Right atrium auricular region (tissue), 2 donors: ENCODE data around the gene CACNA1A. TPM values are rescaled to one million over a fixed set of nuclear protein-coding genes. Genes with fewer than 3 reads are reported as not detected.

ENCODE experiments used
- DNase-seq: peaks from one replicate; pipeline ENCODE4 v3.0.0-alpha.2; 2019; ENCODE audit warnings: low spot score
- H3K27ac ChIP-seq, 2 donors: fragments of 200-600 bp; sonication (generic); 1 replicate in 1 of 2; 2 replicates in 1 of 2; pipeline ENCODE4 v1.5.1; 2016 to 2019
- H3K27me3 ChIP-seq, 2 donors: fragments of 200-600 bp; sonication (generic); one replicate each; pipeline versions ENCODE4 v1.5.1 to v1.6.0; 2017 to 2019
- H3K36me3 ChIP-seq: fragments of 200-600 bp; sonication (generic); one replicate; pipeline ENCODE4 v1.5.1; 2016
- H3K4me1 ChIP-seq, 2 donors: fragments of 200-600 bp; sonication (generic); one replicate each; pipeline versions ENCODE4 v1.5.1 to v1.6.0; 2017 to 2019
- H3K4me3 ChIP-seq, 2 donors: fragments of 200-600 bp; sonication (generic); 1 replicate in 1 of 2; 2 replicates in 1 of 2; pipeline ENCODE4 v1.5.1; 2017 to 2019; ENCODE audit warnings: mild to moderate bottlenecking in 1 of 2, moderate library complexity in 1 of 2
- H3K9me3 ChIP-seq, 2 donors: fragments of 200-600 bp; sonication (generic); one replicate each; pipeline ENCODE4 v1.5.1; 2019
- total RNA-seq, 2 donors: library from RNA; depleted of rRNA; stranded (reverse); fragments of >200 nt; gene quantifications; one replicate each; pipeline ENCODE4 v1.1.0, GENCODE V29; 2016
- TF ChIP-seq, protein P1 (sequence below), 2 donors: fragments of 200-600 bp; sonication (generic); IDR thresholded peaks; one replicate each; pipeline ENCODE4 v1.5.1; 2019; ENCODE audit warnings: antibody characterized with exemption in 2 of 2

Gene CACNA1A
- total RNA-seq, 2 donors from 2014 or later = 0.28 to 0.48 TPM

DNA sequence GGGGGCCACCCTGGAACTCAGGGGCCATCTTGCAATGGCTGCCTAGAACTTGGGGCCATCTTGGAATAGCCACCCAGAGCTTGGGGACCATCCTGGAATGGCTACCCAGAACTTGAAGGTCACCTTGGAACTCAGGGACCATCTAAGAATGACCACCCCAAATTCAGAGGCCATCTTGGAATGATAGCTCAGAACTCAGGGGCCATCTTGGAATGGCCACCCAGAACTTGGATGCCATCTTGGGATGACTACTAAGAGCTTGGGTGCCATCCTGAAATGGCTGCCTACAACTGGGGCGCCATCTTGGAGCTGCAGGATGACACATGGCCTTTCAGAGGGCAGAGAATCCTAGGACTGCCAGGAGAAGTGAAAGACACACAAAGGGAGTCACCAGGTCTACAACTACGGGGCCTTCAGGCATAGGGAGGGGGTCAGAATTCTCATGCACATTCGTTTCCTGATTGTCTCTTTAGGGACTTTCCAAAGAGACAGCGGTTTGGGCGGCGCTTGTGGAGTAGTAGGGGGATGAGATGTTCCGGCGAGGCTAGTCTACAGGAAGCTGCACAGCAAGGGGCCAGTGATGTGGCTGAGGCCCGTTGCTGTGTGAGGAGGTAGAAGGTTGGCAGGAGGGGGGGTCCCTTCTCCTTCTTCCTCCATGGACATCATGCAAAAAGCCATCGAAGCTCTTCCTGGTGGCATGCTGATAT, 231.1 kb downstream of the CACNA1A start:
- Histone ChIP-seq H3K4me1 (no peaks in the 10 kb centered on the region), H3K4me3 (no peak overlapping the region), H3K36me3 (no peaks in the 10 kb centered on the region), H3K9me3 (peaks cover 0 to 6% of the 10 kb centered on the region in 2 donors), H3K27me3 (no peaks in the 10 kb centered on the region), H3K27ac (no peak overlapping the region)
- DNase-seq = no peak
- TF ChIP-seq, protein P1, sequence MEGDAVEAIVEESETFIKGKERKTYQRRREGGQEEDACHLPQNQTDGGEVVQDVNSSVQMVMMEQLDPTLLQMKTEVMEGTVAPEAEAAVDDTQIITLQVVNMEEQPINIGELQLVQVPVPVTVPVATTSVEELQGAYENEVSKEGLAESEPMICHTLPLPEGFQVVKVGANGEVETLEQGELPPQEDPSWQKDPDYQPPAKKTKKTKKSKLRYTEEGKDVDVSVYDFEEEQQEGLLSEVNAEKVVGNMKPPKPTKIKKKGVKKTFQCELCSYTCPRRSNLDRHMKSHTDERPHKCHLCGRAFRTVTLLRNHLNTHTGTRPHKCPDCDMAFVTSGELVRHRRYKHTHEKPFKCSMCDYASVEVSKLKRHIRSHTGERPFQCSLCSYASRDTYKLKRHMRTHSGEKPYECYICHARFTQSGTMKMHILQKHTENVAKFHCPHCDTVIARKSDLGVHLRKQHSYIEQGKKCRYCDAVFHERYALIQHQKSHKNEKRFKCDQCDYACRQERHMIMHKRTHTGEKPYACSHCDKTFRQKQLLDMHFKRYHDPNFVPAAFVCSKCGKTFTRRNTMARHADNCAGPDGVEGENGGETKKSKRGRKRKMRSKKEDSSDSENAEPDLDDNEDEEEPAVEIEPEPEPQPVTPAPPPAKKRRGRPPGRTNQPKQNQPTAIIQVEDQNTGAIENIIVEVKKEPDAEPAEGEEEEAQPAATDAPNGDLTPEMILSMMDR (IDR thresholded peaks at IDR 0.05) = no peak

DNA sequence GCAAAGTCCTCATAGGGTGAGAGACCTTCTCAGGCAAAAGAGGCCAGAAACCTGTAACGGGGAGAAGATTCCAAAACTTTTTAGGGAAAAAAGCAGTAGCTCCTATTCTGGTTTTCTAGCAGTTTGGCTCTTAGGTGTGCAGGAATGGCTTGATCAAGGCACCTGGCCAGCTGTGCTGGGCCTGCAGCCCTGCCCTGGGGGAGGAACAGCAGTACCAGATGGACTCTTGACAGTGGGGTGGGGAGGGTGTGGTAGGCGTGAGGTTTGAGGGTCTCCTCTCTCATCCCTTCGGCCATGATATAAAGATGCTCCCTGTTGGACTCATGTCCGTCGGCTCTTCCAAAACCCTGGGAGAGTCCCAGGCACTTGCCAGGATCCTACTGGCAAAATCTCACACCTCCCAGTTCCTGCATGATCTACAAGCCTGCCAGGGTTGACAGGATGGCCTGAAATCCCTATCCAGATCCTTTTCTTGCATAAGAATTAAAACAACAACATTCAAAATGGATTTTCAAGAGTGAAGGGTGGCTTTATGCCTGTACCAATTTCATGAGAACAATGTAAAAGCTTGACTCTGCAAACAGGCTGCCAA, 235.7 kb downstream of the CACNA1A start:
- no peaks in the 10 kb centered on the region for H3K27me3 ChIP-seq
- H3K36me3 ChIP-seq = no peaks in the 10 kb centered on the region
- H3K4me1 ChIP-seq = no peaks in the 10 kb centered on the region
- TF ChIP-seq, protein P1 (IDR thresholded peaks at IDR 0.05) = no peak
- H3K4me3 ChIP-seq = no peak overlapping the region
- no peak overlapping the region for H3K27ac ChIP-seq
- peaks cover 0 to 6% of the 10 kb centered on the region in 2 donors for H3K9me3 ChIP-seq
- DNase-seq = no peak

DNA sequence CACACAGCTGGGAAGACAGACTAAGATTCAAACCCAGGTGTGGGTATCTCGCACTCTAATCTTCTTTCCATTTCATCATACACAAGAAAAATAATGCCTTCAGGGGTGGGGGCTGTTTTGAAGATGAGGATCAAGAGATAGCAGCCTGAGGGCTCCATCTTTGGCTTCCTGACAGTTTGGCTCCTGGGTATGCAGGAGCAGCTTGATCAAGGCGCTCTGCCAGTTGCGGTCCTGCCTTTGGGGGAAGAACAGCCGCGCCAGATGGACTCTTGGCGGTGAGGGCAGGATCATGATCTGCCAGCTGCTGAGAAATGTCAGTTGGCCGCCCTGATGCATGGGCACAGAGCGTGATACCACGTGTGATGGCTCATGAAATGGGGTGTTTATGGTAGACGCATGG, 236.9 kb downstream of the CACNA1A start:
- Histone ChIP-seq H3K27ac (no peak overlapping the region), H3K4me3 (no peak overlapping the region), H3K36me3 (no peaks in the 10 kb centered on the region), H3K9me3 (peaks cover 0 to 6% of the 10 kb centered on the region in 2 donors), H3K27me3 (no peaks in the 10 kb centered on the region), H3K4me1 (no peaks in the 10 kb centered on the region)
- TF ChIP-seq, protein P1 (IDR thresholded peaks at IDR 0.05) = no peak
- no peak for DNase-seq

DNA sequence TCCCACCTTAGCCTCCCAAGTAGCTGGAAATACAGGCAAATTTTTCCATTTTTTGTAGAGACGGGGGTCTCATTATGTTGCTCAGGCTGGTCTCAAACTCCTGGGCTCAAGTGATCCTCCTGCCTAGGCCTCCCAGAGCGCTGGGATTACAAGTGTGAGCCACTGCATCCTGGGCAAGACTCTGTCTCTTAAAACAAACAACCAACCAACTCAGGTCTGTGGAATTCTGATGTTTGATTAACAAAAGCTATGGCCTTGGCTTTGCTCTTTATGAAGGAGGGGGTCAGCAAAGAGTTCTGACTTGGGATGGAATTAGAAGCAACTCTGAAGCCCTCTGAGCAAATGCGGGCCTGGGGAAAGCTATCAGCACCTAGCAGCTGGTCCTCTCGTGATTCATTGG, 238.4 kb downstream of the CACNA1A start:
- no peak overlapping the region for H3K27ac ChIP-seq
- no peak for DNase-seq
- TF ChIP-seq, protein P1 (IDR thresholded peaks at IDR 0.05) = no peak
- no peaks in the 10 kb centered on the region for H3K4me1 ChIP-seq
- H3K27me3 ChIP-seq = no peaks in the 10 kb centered on the region
- no peak overlapping the region for H3K4me3 ChIP-seq
- no peaks in the 10 kb centered on the region for H3K36me3 ChIP-seq
- H3K9me3 ChIP-seq = peaks cover 0 to 6% of the 10 kb centered on the region in 2 donors

DNA sequence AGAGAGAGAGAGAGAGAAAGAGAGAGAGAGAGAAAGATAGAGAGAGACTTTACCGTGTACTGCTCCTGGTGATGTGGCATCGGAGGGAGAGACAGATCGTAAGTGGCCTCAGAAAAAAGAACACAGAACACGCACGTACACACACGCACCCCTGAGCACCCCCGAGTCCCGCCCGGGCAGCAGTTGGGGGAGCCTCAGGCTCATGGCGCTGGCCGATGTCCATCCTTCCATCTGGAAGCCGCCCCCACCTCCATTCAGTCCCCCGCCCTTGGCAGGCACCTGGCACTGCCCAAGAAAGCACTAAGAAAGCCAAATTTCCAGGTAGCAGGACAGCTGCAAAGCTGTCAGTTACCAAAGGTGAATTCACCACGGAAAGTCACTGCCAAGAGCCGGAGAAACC, 239.1 kb downstream of the CACNA1A start:
- Histone ChIP-seq H3K36me3 (no peaks in the 10 kb centered on the region), H3K27ac (no peak overlapping the region), H3K4me3 (no peak overlapping the region), H3K27me3 (no peaks in the 10 kb centered on the region), H3K4me1 (peaks cover 0 to 4% of the 10 kb centered on the region in 2 donors), H3K9me3 (peaks cover 0 to 6% of the 10 kb centered on the region in 2 donors)
- TF ChIP-seq, protein P1 (IDR thresholded peaks at IDR 0.05) = no peak
- DNase-seq = no peak
